ENCODE data around the gene C1QB.

- TF ChIP-seq CTCF (IDR thresholded peaks at IDR 0.05), result no peak
- no peak for TF ChIP-seq POLR2A (IDR thresholded peaks at IDR 0.05)
Measured at GRCh38 chr1:22612671-22613571, 40.1 kb upstream of the C1QB start.

All from prostate gland (tissue), 2 donors.